Mesenchymal stem cell (in vitro differentiated cells and primary cell): ENCODE data around the gene ZNF341.
"Not testable (repeated sequence)": the region's sequence is repeated elsewhere in the genome, so short reads cannot be mapped to it uniquely, and the experiment has no call there.

Source experiments
- DNase-seq: peaks from one replicate; pipeline ENCODE4 v3.0.0-alpha.2; 2013
- H2AFZ ChIP-seq: one replicate; pipeline ENCODE4 v1.6.1; 2013; ENCODE audit warnings: low read depth, mild to moderate bottlenecking, control low read depth, inconsistent platforms, low read length, moderate library complexity
- H2AK5ac ChIP-seq: 2 replicates; pipeline ENCODE4 v1.6.1; 2013; ENCODE audit warnings: low read length, moderate library complexity, mild to moderate bottlenecking, inconsistent platforms; ENCODE audit not compliant: severe bottlenecking
- H2BK120ac ChIP-seq: one replicate; pipeline ENCODE4 v1.6.1; 2013; ENCODE audit warnings: low read depth, mild to moderate bottlenecking, inconsistent platforms, low read length, moderate library complexity
- H2BK12ac ChIP-seq, 2 experiments: one replicate each; pipeline ENCODE4 v1.6.1; 2013; ENCODE audit warnings: inconsistent platforms in 2 of 2, low read length in 2 of 2, mild to moderate bottlenecking in 2 of 2, moderate library complexity in 2 of 2, control low read depth in 1 of 2
- H2BK15ac ChIP-seq: one replicate; pipeline ENCODE4 v1.6.1; 2013; ENCODE audit warnings: mild to moderate bottlenecking, low read depth, inconsistent platforms; ENCODE audit not compliant: poor library complexity, severe bottlenecking
- H2BK5ac ChIP-seq: 2 replicates; pipeline ENCODE4 v1.6.1; 2013; ENCODE audit warnings: low read depth, mild to moderate bottlenecking, low read length, control low read depth, inconsistent platforms; ENCODE audit not compliant: poor library complexity, severe bottlenecking
- H3K14ac ChIP-seq, 2 experiments: one replicate each; pipeline ENCODE4 v1.6.1; 2013; ENCODE audit warnings: inconsistent platforms in 2 of 2, low read length in 2 of 2, control low read depth in 1 of 2, mild to moderate bottlenecking in 1 of 2, moderate library complexity in 1 of 2
- H3K18ac ChIP-seq, 2 experiments: one replicate each; pipeline ENCODE4 v1.6.1; 2013; ENCODE audit warnings: inconsistent platforms in 2 of 2, low read length in 2 of 2, control low read depth in 1 of 2, low read depth in 1 of 2, mild to moderate bottlenecking in 1 of 2
- H3K23ac ChIP-seq, 2 experiments: one replicate each; pipeline ENCODE4 v1.6.1; 2013; ENCODE audit warnings: inconsistent platforms in 2 of 2, low read length in 2 of 2, mild to moderate bottlenecking in 2 of 2, moderate library complexity in 2 of 2, control low read depth in 1 of 2
- H3K27ac ChIP-seq: 2 replicates; pipeline ENCODE4 v1.5.1; 2013; ENCODE audit warnings: mild to moderate bottlenecking, moderate library complexity, low read length, control low read depth, inconsistent platforms; ENCODE audit not compliant: poor library complexity, severe bottlenecking
- H3K27me3 ChIP-seq, 2 experiments: 2 replicates each; pipeline versions ENCODE4 v1.6.1 to v1.7.0; 2013; ENCODE audit warnings: low read length in 2 of 2, mild to moderate bottlenecking in 2 of 2, moderate library complexity in 2 of 2, control low read depth in 1 of 2, inconsistent platforms in 1 of 2; ENCODE audit not compliant: control insufficient read depth in 1 of 2, insufficient read depth in 1 of 2
- H3K36me3 ChIP-seq, 2 experiments: 2 replicates each; pipeline versions ENCODE4 v1.6.1 to v1.7.0; 2013; ENCODE audit warnings: low read length in 2 of 2, control low read depth in 1 of 2, inconsistent platforms in 1 of 2, low read depth in 1 of 2, mild to moderate bottlenecking in 1 of 2; ENCODE audit not compliant: insufficient read depth in 2 of 2, control insufficient read depth in 1 of 2
- H3K4ac ChIP-seq, 2 experiments: one replicate each; pipeline ENCODE4 v1.6.1; 2013; ENCODE audit warnings: inconsistent platforms in 2 of 2, low read length in 2 of 2, mild to moderate bottlenecking in 2 of 2, moderate library complexity in 2 of 2, control low read depth in 1 of 2, low read depth in 1 of 2
- H3K4me1 ChIP-seq: 2 replicates; pipeline ENCODE4 v1.6.1; 2013; ENCODE audit warnings: low read depth, low read length, control low read depth; ENCODE audit not compliant: control insufficient read depth, insufficient read depth
- H3K4me2 ChIP-seq: 2 replicates; pipeline ENCODE4 v1.6.1; 2013; ENCODE audit warnings: low read length, mild to moderate bottlenecking, inconsistent platforms; ENCODE audit not compliant: poor library complexity, severe bottlenecking
- H3K4me3 ChIP-seq, 2 experiments: 2 replicates each; pipeline versions ENCODE4 v1.5.1 to v1.7.0; 2013; ENCODE audit warnings: low read length in 2 of 2, mild to moderate bottlenecking in 2 of 2, control low read depth in 1 of 2, low read depth in 1 of 2; ENCODE audit not compliant: insufficient read depth in 1 of 2
- H3K79me1 ChIP-seq: replicated peaks from 2 replicates; pipeline ENCODE4 v1.6.1; 2013; ENCODE audit warnings: mild to moderate bottlenecking, control low read depth, low read length, inconsistent platforms; ENCODE audit not compliant: poor library complexity, severe bottlenecking
- H3K9ac ChIP-seq: 2 replicates; pipeline ENCODE4 v1.7.0; 2013; ENCODE audit warnings: mild to moderate bottlenecking, low read length, moderate library complexity
- H3K9me3 ChIP-seq: 2 replicates; pipeline ENCODE4 v1.7.0; 2013; ENCODE audit warnings: mild to moderate bottlenecking, low read length; ENCODE audit not compliant: control insufficient read depth
- H4K8ac ChIP-seq: one replicate; pipeline ENCODE4 v1.6.1; 2013; ENCODE audit warnings: inconsistent platforms, mild to moderate bottlenecking, low read length, moderate library complexity
- H4K91ac ChIP-seq: one replicate; pipeline ENCODE4 v1.6.1; 2013; ENCODE audit warnings: mild to moderate bottlenecking, low read length, inconsistent platforms
- WGBS: methylation state at CpG from one replicate; pipeline ENCODE4 v1.1.7; 2013; ENCODE audit warnings: mixed read lengths; 5-methylcytosine and 5-hydroxymethylcytosine counted together

Gene ZNF341

DNA sequence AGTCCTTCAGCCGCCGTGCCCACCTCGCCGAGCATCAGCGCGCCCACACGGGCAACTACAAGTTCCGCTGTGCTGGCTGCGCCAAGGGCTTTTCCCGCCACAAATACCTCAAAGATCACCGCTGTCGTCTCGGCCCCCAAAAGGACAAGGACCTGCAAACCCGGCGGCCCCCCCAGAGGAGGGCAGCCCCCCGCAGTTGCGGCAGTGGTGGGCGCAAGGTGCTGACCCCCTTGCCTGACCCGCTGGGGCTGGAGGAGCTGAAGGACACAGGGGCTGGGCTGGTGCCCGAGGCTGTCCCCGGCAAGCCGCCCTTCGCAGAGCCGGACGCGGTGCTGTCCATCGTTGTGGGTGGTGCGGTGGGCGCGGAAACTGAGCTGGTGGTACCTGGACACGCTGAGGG is 59.2 kb downstream of the ZNF341 start:
- Histone ChIP-seq H3K9ac (no peak overlapping the region), H3K4ac (no peak overlapping the region), H3K4me3 (no peak overlapping the region), H3K27ac (no peak overlapping the region), H3K14ac (no peak overlapping the region), H3K23ac (no peak overlapping the region), H2BK12ac (no peak overlapping the region), H3K36me3 (peaks cover 0 to 14% of the 10 kb centered on the region in 2 experiments), H2BK5ac (no peak overlapping the region), H3K18ac (no peak overlapping the region), H2BK15ac (no peak overlapping the region), H2BK120ac (no peak overlapping the region), H3K4me2 (no peak overlapping the region), H4K91ac (peak overlapping the region; percentile 35), H3K79me1 (no peaks in the 10 kb centered on the region), H2AK5ac (no peak overlapping the region), H2AFZ (no peak overlapping the region), H4K8ac (no peak overlapping the region), H3K9me3 (no peaks in the 10 kb centered on the region), H3K4me1 (peaks cover 15% of the 10 kb centered on the region), H3K27me3 (no peaks in the 10 kb centered on the region)
- WGBS = 97% methylated on average over 31 of the region's 31 CpGs
- DNase-seq = no peak

- no peak overlapping the region for H2AFZ ChIP-seq
- H3K4ac ChIP-seq = no peak overlapping the region
- H2BK120ac ChIP-seq = no peak overlapping the region
These were observed 59.7 kb downstream of the ZNF341 start for GRCh38 chr20:33791540-33791939.

DNA sequence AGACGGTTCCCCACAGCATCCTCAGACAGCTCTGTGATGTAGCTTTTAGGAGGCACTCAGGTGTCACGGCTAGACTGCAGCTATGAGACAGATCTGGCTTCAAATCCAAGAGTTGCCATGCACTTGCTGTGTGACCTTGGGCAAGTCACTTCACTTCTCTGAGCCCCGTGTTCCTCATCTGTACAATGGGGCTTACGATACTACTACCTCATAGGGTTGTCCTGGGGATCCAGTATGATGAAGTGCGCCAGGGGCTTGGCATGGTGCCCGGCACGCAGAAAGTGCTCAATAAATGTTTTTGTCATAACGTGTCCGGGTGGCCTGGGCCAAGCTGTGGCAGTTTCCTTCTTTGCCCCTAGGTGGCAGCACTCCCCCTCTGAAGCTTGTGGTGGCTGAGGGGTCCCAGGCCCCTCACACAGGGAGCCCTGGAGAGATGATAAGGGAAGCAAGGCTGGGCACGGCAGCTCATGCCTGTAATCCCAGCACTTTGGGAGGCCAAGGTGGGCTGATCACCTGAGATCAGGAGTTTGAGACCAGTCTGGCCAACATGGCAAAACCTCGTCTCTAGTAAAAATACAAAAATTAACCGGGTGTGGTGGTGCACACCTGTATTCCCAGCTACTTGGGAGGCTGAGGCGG is 60.3 kb downstream of the ZNF341 start:
- no peak overlapping the region for H2BK5ac ChIP-seq
- no peak overlapping the region for H4K91ac ChIP-seq
- no peak overlapping the region for H3K18ac ChIP-seq
- H3K4me1 ChIP-seq = peaks cover 15% of the 10 kb centered on the region
- H3K4ac ChIP-seq = no peak overlapping the region
- H3K36me3 ChIP-seq = peaks cover 0 to 14% of the 10 kb centered on the region in 2 experiments
- no peak overlapping the region for H2BK15ac ChIP-seq
- no peak overlapping the region for H2AFZ ChIP-seq
- H3K27ac ChIP-seq = no peak overlapping the region
- H2AK5ac ChIP-seq = no peak overlapping the region
- H3K14ac ChIP-seq = no peak overlapping the region
- WGBS = 79% methylated on average over 13 of the region's 13 CpGs
- H3K23ac ChIP-seq = no peak overlapping the region
- peak; percentile 45 for DNase-seq
- H2BK120ac ChIP-seq = no peak overlapping the region
- H2BK12ac ChIP-seq = no peak overlapping the region
- no peak overlapping the region for H3K4me2 ChIP-seq
- H3K9ac ChIP-seq = no peak overlapping the region
- H3K27me3 ChIP-seq = no peaks in the 10 kb centered on the region
- H3K9me3 ChIP-seq = no peaks in the 10 kb centered on the region
- H3K4me3 ChIP-seq = no peak overlapping the region
- H3K79me1 ChIP-seq = no peaks in the 10 kb centered on the region
- H4K8ac ChIP-seq = no peak overlapping the region

More at GRCh38 chr20:33791540-33791939, 59.7 kb downstream of the ZNF341 start:
- WGBS = 95% methylated on average over 9 of the region's 9 CpGs
- no peaks in the 10 kb centered on the region for H3K79me1 ChIP-seq
- no peak overlapping the region for H3K4me3 ChIP-seq
- no peak overlapping the region for H4K8ac ChIP-seq
- no peak overlapping the region for H2BK12ac ChIP-seq
- H2BK5ac ChIP-seq = no peak overlapping the region
- no peak overlapping the region for H2AK5ac ChIP-seq
- no peaks in the 10 kb centered on the region for H3K9me3 ChIP-seq
- H3K23ac ChIP-seq = no peak overlapping the region
- no peaks in the 10 kb centered on the region for H3K27me3 ChIP-seq
- H2BK15ac ChIP-seq = no peak overlapping the region
- H4K91ac ChIP-seq = peak overlapping the region; percentile 35
- peaks cover 15% of the 10 kb centered on the region for H3K4me1 ChIP-seq
- H3K27ac ChIP-seq = no peak overlapping the region
- H3K18ac ChIP-seq = no peak overlapping the region
- no peak for DNase-seq
- H3K9ac ChIP-seq = no peak overlapping the region
- no peak overlapping the region for H3K4me2 ChIP-seq
- no peak overlapping the region for H3K14ac ChIP-seq
- peaks cover 0 to 14% of the 10 kb centered on the region in 2 experiments for H3K36me3 ChIP-seq

DNA sequence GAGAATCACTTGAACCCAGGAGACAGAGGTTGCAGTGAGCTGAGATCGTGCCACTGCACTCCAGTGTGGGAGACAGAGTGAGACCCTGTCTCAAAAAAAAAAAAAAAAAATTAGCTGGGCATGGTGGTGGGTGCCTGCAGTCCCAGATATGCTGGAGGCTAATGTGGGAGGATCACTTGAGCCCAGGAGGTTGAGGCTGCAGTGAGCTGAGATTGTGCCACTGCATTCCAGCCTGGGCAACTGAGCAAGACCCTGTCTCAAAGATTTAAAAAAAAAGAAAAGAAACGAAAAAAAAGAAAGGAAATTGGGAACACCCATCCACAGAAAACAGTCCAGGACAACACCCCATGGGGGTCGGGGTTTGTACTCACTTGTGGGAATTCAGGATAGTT is 60.8 kb downstream of the ZNF341 start:
- H3K27me3 ChIP-seq, H3K4me2 ChIP-seq, H3K18ac ChIP-seq, H2BK12ac ChIP-seq, H3K14ac ChIP-seq, H3K23ac ChIP-seq, H3K27ac ChIP-seq, H2AK5ac ChIP-seq, H3K79me1 ChIP-seq, H4K91ac ChIP-seq, H3K4ac ChIP-seq, H2AFZ ChIP-seq, H3K4me3 ChIP-seq, H2BK15ac ChIP-seq, DNase-seq, H2BK120ac ChIP-seq, H3K9me3 ChIP-seq, H2BK5ac ChIP-seq: not testable (repeated sequence)
- Histone ChIP-seq H3K4me1 (peaks cover 15% of the 10 kb centered on the region), H3K36me3 (peaks cover 0 to 14% of the 10 kb centered on the region in 2 experiments), H4K8ac (peak overlapping the region; percentile 91), H3K9ac (peak overlapping the region; percentile 48)
- 48% methylated on average over 2 of the region's 3 CpGs for WGBS
